ENCODE data around the gene DNAH17. TPM values are rescaled to one million over a fixed set of nuclear protein-coding genes. Genes with fewer than 3 reads are reported as not detected.

DNAH17 gene
- total and polyA plus RNA-seq, 2 of the 13 experiments (the other 11 are each of a cell fraction or from before 2014, with no cell fraction given) = 0.86 to 1.6 TPM

DNA sequence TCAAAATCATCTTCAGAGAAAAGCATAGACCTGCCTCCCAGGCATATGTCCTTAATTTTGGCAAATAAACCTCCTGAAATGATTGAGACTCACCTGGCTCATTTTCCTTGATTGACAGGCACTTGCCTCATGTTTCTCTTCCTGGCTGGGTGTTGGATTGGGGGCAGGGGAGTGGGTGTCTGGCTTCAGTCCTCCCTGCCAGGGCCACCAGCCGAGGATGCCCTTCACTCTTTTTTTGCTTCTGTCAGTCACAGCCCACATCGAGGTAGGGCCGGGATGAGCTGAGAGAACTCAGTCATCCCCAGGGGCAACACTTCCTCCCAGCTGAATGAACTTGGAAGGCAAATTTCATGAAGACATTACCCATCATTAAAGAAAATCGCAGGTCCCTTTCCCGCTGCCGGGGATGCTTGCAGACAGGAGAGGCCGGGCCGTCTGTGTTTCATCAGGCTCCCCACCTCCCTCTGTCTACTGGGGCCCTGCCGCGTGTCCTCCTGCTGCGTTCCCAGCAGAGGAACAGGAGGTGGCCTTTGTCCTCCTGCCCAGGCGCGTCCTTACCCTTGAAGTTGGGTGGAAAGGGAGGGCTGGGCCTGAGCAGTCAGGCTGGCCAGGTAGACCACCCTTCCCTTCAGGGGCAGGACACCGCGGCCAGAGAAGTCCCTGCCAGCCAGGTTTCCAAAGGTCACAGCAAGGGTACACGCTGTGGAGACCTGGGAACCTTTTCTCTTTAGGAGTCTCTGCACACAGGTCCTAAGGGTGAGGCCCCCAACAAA, 11.2 kb upstream of the DNAH17 start (continued):
- TF ChIP-seq SMAD1 (CRISPR knock-in tag; IDR thresholded peaks at IDR 0.05; ENCODE audit: borderline replicate concordance, low read depth) (peak; percentile 54; the same call in 1 of the 2 replicates), ZNF225 (CRISPR knock-in tag; IDR thresholded peaks at IDR 0.05) (peak; percentile 52; the same call in 1 of the 2 replicates), ZNF501 (CRISPR knock-in tag; IDR thresholded peaks at IDR 0.05) (peak; percentile 52), NR2F2 (IDR thresholded peaks at IDR 0.05; ENCODE audit: borderline replicate concordance, low read depth) (no peak), POLR2AphosphoS5 (IDR thresholded peaks at IDR 0.05; ENCODE audit: low read depth, low read length) (no peak), KDM3A (CRISPR knock-in tag; IDR thresholded peaks at IDR 0.05; ENCODE audit: low read depth) (peak; percentile 71; the same call in 1 of the 2 replicates), XRCC5 (optimal IDR thresholded peaks at IDR 0.05; ENCODE audit: low read length) (peak; percentile 52), NFATC3 (CRISPR knock-in tag; IDR thresholded peaks at IDR 0.05) (no peak), ZNF788 (CRISPR knock-in tag; IDR thresholded peaks at IDR 0.05; ENCODE audit: borderline replicate concordance) (peak; percentile 89), KMT2A (CRISPR knock-in tag; IDR thresholded peaks at IDR 0.05) (peak; percentile 42; the same call in 1 of the 2 replicates), FIP1L1 (IDR thresholded peaks at IDR 0.05; ENCODE audit: borderline replicate concordance, insufficient read depth, low read depth, low read length) (no peak), TFE3 (CRISPR knock-in tag; IDR thresholded peaks at IDR 0.05) (peak; percentile 73), ZNF773 (CRISPR knock-in tag; IDR thresholded peaks at IDR 0.05; ENCODE audit: borderline replicate concordance) (no peak), ZMYM3 (CRISPR knock-in tag; IDR thresholded peaks at IDR 0.05) (peak; percentile 60; the same call in 1 of the 2 replicates), KIAA2018 (CRISPR knock-in tag; IDR thresholded peaks at IDR 0.05; ENCODE audit: borderline replicate concordance) (no peak), ZIK1 (CRISPR knock-in tag; IDR thresholded peaks at IDR 0.05; ENCODE audit: borderline replicate concordance, low read depth) (no peak), JUN (CRISPR knock-in tag; IDR thresholded peaks at IDR 0.05) (peak; percentile 60; the same call in 1 of the 2 replicates)
- TF ChIP-seq, protein P1, sequence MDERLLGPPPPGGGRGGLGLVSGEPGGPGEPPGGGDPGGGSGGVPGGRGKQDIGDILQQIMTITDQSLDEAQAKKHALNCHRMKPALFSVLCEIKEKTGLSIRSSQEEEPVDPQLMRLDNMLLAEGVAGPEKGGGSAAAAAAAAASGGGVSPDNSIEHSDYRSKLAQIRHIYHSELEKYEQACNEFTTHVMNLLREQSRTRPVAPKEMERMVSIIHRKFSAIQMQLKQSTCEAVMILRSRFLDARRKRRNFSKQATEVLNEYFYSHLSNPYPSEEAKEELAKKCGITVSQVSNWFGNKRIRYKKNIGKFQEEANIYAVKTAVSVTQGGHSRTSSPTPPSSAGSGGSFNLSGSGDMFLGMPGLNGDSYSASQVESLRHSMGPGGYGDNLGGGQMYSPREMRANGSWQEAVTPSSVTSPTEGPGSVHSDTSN (CRISPR knock-in tag; IDR thresholded peaks at IDR 0.05) = peak; percentile 57; the same call in 1 of the 2 replicates

All from HepG2 (cell line).